Uterus (tissue), 2 donors: ENCODE measurements around the gene CACHD1.

Source experiments
- CTCF ChIP-seq, 4 experiments: fragments of 200-600 bp in 2 of 4; fragments of 450-650 bp in 2 of 4; sonication (generic) in 2 of 4; IDR thresholded peaks; one replicate each; pipeline ENCODE4 v1.5.1; 2016 to 2019; ENCODE audit warnings: antibody characterized with exemption in 4 of 4, mild to moderate bottlenecking in 2 of 4, moderate library complexity in 1 of 4
- POLR2A ChIP-seq, 2 donors: fragments of 450-650 bp; IDR thresholded peaks; one replicate each; pipeline ENCODE4 v1.6.1; 2016; ENCODE audit warnings: antibody characterized with exemption in 2 of 2, mild to moderate bottlenecking in 1 of 2, moderate library complexity in 1 of 2

GRCh38 chr1:64579767-64580166 is 109.8 kb downstream of the CACHD1 start:
- no peak for TF ChIP-seq CTCF (IDR thresholded peaks at IDR 0.05)
- TF ChIP-seq POLR2A (IDR thresholded peaks at IDR 0.05): no peak
